ENCODE data around the gene ROPN1L.

Gene ROPN1L

GRCh38 chr5:10431415-10431814, 10.3 kb upstream of the ROPN1L start:
- no peak for DNase-seq

DNA sequence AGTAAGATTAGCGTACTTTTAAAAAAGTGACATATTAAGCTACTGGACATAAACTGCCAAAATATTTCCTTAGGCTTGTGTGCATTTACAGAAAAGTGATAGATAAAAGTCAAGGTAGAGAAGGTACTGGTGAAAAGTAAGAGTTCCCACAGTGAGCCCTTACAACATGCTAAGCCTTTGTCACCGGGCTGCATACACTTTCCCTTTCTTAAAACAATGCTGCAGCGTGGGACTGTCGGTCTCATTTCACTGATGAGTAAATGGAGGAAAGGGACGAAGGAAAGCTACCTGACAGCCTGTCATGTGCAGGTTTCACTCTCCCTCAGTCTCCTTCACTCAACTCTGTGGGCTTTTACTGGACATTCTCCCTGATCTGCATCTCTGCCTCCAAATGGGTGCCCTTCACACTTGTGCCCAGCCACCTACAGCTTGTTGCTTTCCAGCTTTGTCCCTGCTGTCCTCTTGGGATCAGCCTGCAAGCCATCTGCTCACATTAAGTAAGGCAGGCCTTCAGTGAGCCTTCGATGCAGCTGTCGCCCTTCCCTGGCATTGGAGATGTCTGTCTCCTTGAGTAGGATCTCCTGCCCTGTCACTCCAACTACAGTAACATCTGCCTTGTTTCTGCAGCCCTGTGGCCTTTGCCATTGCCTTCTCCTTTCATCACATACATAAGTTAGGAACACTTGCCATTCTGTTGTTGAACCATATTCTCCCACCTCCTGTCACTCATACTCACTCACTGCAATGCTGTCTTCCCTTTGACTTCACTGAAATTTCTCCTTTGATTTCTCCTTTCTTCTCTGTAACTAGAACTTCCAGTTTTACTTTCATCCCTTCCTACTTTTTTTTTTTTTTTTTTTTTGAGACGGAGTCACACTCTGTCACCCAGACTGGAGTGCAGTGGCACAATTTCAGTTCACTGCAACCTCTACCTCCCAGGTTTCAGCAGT, 9.3 kb upstream of the ROPN1L start:
- DNase-seq: peak; percentile 43

DNA sequence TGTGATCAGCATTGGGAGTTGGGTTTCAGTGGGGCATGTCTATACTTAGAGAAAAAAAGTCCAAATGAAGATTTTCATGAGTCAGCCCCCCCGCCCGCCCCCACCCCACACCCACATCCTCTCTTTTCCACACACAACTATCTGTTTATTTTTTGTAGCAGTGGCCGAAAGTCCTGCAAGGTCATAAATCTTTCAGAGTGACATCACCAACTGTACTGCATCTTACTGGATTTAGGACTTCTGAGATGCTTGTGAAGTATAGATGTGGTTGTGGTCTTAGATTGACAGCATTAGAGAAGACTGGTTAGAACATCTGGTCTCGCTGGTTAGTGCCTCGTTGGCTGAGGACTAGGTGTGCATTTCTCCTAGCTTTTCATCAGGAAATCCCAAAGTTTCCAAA, 7.3 kb upstream of the ROPN1L start:
- DNase-seq: no peak

GRCh38 chr5:10438301-10438700, 3.4 kb upstream of the ROPN1L start:
- DNase-seq: no peak

GRCh38 chr5:10439692-10440091, 2.0 kb upstream of the ROPN1L start:
- no peak for DNase-seq

DNA sequence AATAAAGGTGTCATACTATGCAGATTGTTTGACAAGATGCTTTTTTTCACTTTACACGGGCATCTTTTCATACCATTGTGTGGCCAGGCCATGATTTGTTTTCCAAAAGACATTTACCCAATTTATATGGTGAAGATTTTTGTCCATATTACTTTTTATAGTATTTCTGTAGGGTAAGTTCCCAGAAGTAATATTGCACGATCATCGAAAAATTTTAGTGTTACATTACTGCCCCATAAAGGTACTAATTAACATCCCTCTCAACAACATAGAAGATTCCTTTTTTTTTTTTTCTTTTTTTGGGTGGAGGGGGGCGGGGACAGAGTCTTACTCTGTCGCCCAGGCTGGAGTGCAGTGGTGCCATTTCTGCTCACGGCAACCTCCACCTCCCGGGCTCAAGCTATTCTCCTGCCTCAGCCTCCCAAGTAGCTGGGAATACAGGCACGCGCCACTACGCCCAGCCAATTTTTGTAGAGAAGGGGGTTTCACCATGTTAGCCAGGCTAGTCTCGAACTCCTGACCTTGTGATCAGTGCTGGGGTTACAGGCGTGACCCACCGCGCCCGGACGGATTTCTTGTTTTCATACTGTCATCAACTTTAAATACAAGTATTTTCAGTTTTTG, 1.2 kb upstream of the ROPN1L start:
- no peak for DNase-seq

- DNase-seq: no peak
These were observed 335 bp downstream of the ROPN1L start for GRCh38 chr5:10441992-10442435.

- DNase-seq: no peak
These were observed 897 bp downstream of the ROPN1L start for GRCh38 chr5:10442576-10442975.

GRCh38 chr5:10445352-10445751, 3.7 kb downstream of the ROPN1L start:
- DNase-seq: no peak

GRCh38 chr5:10446490-10446889, 4.8 kb downstream of the ROPN1L start:
- no peak for DNase-seq

GRCh38 chr5:10447041-10447440, 5.4 kb downstream of the ROPN1L start:
- DNase-seq: no peak

GRCh38 chr5:10448754-10449360, 7.2 kb downstream of the ROPN1L start:
- no peak for DNase-seq

DNA sequence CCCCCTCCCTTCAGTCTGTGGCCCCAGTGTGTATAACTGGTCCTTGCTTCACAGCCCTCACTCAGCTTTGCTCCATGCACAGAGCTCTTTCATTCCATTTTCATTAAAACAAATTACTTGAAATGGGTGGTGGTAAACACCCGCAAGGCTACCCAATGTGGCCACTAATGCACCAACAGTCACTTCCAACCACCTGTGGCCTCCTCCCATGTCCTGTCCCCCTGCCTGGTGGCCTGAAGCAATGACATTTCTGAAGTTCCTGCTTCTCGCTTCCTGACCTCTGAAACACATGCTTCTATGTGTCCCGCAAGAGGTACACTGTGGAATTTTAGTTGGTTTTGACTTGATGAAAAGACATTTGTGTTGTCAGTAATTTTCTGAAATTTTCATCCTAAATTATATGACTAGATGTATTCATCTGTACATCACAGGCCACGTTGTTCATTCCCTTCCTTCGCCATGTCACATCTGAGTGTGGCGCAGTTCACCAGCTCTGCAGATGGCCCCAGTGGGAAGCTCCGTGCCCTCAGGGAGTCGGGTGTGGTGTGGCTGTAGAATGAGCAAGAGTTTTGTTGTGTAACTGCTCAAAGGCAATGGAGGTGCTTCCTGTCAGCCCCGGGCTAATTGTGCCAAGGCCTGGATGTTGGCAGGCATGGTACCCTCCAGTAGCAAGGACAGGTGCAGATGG, 9.6 kb downstream of the ROPN1L start:
- no peak for DNase-seq

- peak; percentile 92 for DNase-seq
These were observed 11.2 kb downstream of the ROPN1L start for GRCh38 chr5:10452768-10453331.

DNA sequence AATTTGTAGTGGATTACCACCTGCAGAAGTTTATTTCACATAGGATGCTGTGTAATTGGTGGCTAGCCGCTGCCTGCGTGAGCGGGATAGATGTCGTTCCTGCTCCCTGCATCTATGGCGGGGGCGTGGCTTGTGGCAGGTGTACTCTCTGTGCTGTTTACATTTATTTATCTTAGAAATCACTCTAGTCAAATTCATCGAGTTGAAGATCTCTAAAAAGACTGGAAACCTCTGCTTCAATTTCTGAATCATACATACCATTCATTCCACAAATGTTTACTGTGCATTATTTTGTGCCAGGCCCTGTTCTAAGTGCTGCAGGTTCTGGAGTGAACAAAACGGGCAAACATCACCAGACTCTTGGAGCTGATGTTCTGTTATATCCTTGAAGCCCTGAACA, 11.9 kb downstream of the ROPN1L start:
- no peak for DNase-seq

DNA sequence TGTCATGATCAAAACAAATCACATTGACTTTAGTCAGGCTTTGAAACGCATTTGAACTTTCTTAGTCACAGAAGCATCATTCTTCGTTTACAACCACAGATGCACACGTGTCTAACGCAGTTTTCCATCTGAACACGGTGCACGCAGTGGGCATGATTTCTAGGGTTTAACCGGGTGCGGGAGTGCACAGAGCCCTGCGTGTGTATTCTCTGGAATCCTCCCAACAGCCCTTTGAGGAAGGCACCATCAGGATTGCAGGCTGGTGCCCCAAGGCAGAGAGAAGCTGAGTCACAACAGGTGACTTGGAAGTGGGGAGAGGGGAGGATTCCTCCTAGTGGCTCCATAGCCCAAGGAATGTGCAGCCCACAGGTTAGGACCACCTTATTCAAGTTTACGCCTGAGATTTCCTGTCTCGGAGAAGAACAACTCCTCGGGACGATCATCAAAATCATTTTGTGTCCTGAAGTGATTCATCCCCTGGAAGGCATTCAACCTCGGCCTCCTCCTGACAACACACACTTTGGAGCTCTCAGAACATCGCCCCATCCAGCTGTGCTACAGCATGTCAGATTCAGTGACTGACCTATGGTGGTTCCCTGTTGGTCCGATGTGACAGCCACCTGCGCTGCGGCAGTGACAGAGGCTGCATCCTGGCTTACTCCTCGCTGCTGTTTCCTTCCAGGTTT, 13.1 kb downstream of the ROPN1L start:
- DNase-seq: no peak

- DNase-seq: no peak
These were observed 13.6 kb downstream of the ROPN1L start for GRCh38 chr5:10455277-10455670.

DNA sequence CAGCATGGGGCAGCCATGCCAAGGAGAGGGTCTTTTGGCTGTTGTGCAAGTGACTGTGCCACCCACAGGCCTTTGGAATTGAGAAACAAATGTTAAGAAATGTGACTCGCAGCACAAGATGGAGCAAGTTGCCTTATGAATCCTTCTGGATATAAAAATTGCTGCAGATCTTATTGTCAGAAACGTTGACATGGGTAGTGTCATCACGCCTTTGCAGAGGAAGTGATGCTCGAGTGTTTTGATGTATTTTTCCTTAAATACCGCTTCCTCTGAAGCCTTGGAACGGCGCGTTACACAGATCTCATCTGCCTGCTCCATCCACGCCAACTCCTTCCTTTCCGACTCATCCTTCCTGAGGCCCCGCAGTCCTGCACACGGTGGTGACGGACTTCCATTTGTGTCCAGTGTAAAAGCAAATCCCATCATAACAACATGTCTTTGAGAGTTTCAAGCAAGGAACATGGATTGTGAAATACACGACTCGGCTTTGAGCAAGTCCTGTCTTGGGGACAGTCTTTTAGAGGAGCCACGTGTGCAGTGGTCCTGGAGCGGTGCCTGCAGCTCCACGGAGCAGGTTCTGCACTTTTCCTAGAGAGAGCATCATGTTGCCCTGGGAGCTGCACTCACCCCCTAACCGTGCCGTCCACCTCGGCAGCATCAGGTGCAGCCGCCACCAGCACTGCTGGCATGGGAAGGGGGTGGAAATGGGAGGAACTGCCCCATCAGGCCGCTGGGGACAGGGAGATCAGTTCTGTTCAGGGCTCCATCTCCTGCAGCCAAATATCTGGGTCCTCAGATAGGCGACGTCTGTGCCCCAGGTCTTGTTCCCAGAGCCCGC, 15.1 kb downstream of the ROPN1L start:
- no peak for DNase-seq

DNA sequence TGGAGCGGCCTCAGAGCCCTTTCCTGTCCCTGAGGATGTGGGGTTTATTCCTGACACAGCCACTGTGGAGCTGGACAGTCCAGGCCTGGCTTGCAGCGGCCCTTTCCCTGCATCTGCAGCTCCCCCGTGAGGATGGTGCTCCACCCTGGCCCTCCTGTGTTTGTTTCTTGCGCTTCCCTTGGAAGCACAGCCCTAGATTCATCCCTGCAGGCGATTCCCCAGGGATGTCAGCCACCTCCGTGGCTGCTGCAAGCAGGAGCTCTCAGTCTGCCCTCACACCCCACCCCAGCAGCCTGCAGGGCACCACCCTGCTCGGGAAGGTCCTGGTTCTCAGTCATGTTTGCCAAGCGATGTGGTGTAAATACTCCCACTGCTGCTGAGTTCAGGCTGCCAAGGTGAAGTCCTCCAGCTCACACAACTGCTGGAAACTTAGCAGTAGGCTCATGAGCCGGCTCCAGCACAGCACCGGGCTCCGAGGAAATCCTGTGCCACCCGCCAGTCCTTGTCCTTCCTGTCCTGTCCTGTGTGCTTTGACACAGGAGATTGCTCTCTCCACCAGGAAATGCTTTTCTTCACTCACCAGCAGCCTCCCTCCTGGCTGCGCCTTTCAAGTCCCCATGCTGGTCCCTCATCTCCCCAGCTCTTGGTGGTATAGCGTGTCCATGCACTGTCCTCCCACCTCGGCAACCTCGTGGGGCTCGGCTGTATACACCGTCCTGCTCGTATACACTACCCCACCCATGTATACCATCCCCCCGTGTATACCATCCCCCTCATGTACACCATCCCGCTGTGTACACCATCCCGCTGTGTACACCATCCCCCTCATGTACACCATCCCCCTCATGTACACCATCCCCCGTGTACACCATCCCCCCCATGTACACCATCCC, 16.2 kb downstream of the ROPN1L start:
- peak; percentile 41 for DNase-seq
